PFSK-1 (cell line): ENCODE results near the gene INS.

Source experiments
- POLR2AphosphoS5 ChIP-seq: IDR thresholded peaks from 2 replicates; pipeline ENCODE4 v1.6.1; 2012; ENCODE audit warnings: low read depth, mild to moderate bottlenecking, control low read depth, low read length, moderate library complexity
- SIN3A ChIP-seq: IDR thresholded peaks from 2 replicates; pipeline ENCODE4 v1.6.1; 2012; ENCODE audit warnings: mild to moderate bottlenecking, low read length, moderate library complexity, borderline replicate concordance; ENCODE audit not compliant: insufficient read depth
- TAF1 ChIP-seq: IDR thresholded peaks from 2 replicates; pipeline ENCODE4 v1.6.1; 2012; ENCODE audit warnings: low read length, control low read depth, borderline replicate concordance; ENCODE audit not compliant: insufficient read depth

- TF ChIP-seq SIN3A (no peak), POLR2AphosphoS5 (no peak), TAF1 (no peak)
Observed at GRCh38 chr11:2148595-2148994, 12.4 kb downstream of the INS start.
